ENCODE results near the gene PTPN3. TPM values are rescaled to one million over a fixed set of nuclear protein-coding genes. Genes with fewer than 3 reads are reported as not detected.
"Not testable (repeated sequence)": the region's sequence is repeated elsewhere in the genome, so short reads cannot be mapped to it uniquely, and the experiment has no call there.

Gene PTPN3
- total RNA-seq, 1 experiment from 2014 or later: 25.0 TPM

- no peak for TF ChIP-seq CTCF (IDR thresholded peaks at IDR 0.05; ENCODE audit: unreplicated experiment)
- H3K9me3 Mint-ChIP-seq (ENCODE audit: low read depth, unreplicated experiment): no peaks in the 10 kb centered on the region
- intact Hi-C loops (cut with micrococcal nuclease; ENCODE audit: unreplicated experiment): no loop called here
- H3K4me1 Mint-ChIP-seq (ENCODE audit: low read depth, unreplicated experiment): no peaks in the 10 kb centered on the region
- no peak overlapping the region for H3K4me3 Mint-ChIP-seq (ENCODE audit: low read depth, unreplicated experiment)
- BruUV-seq (replicated peaks): no TSS peak
- DNase-seq: no peak
- H3K27me3 Mint-ChIP-seq (ENCODE audit: unreplicated experiment): peaks cover 11% of the 10 kb centered on the region
- CTCF ChIA-PET: no interaction called here
- H3K27ac Mint-ChIP-seq (ENCODE audit: unreplicated experiment): no peak overlapping the region
- no peaks in the 10 kb centered on the region for H3K36me3 Mint-ChIP-seq (ENCODE audit: insufficient read depth, unreplicated experiment)
Measured at GRCh38 chr9:109537288-109537687, 39.2 kb upstream of the PTPN3 start.

- intact Hi-C loops (cut with micrococcal nuclease; ENCODE audit: unreplicated experiment): no loop called here
- no peak overlapping the region for H3K27ac Mint-ChIP-seq (ENCODE audit: unreplicated experiment)
- H3K4me1 Mint-ChIP-seq (ENCODE audit: low read depth, unreplicated experiment): no peaks in the 10 kb centered on the region
- BruUV-seq (replicated peaks): no TSS peak
- CTCF ChIA-PET: no interaction called here
- no peak for DNase-seq
- peaks cover 11% of the 10 kb centered on the region for H3K27me3 Mint-ChIP-seq (ENCODE audit: unreplicated experiment)
- no peak overlapping the region for H3K4me3 Mint-ChIP-seq (ENCODE audit: low read depth, unreplicated experiment)
- no peaks in the 10 kb centered on the region for H3K36me3 Mint-ChIP-seq (ENCODE audit: insufficient read depth, unreplicated experiment)
- H3K9me3 Mint-ChIP-seq (ENCODE audit: low read depth, unreplicated experiment): no peaks in the 10 kb centered on the region
- TF ChIP-seq CTCF (IDR thresholded peaks at IDR 0.05; ENCODE audit: unreplicated experiment): no peak
Measured at GRCh38 chr9:109536859-109537258, 38.8 kb upstream of the PTPN3 start.

- no peak for DNase-seq
- Mint-ChIP-seq H3K36me3 (ENCODE audit: insufficient read depth, unreplicated experiment) (no peaks in the 10 kb centered on the region), H3K27ac (ENCODE audit: unreplicated experiment) (no peak overlapping the region), H3K27me3 (ENCODE audit: unreplicated experiment) (peaks cover 13% of the 10 kb centered on the region), H3K9me3 (ENCODE audit: low read depth, unreplicated experiment) (no peaks in the 10 kb centered on the region), H3K4me1 (ENCODE audit: low read depth, unreplicated experiment) (no peaks in the 10 kb centered on the region), H3K4me3 (ENCODE audit: low read depth, unreplicated experiment) (no peak overlapping the region)
- intact Hi-C loops (cut with micrococcal nuclease; ENCODE audit: unreplicated experiment): no loop called here
- no TSS peak for BruUV-seq (replicated peaks)
- CTCF ChIA-PET: no interaction called here
- TF ChIP-seq CTCF (IDR thresholded peaks at IDR 0.05; ENCODE audit: unreplicated experiment): no peak
Measured at GRCh38 chr9:109535365-109535764, 37.3 kb upstream of the PTPN3 start.

GRCh38 chr9:109534151-109534550 lies 36.0 kb upstream of the PTPN3 start:
- Mint-ChIP-seq H3K27ac (ENCODE audit: unreplicated experiment) (no peak overlapping the region), H3K27me3 (ENCODE audit: unreplicated experiment) (peaks cover 12% of the 10 kb centered on the region), H3K4me3 (ENCODE audit: low read depth, unreplicated experiment) (no peak overlapping the region), H3K4me1 (ENCODE audit: low read depth, unreplicated experiment) (no peaks in the 10 kb centered on the region), H3K9me3 (ENCODE audit: low read depth, unreplicated experiment) (no peaks in the 10 kb centered on the region), H3K36me3 (ENCODE audit: insufficient read depth, unreplicated experiment) (no peaks in the 10 kb centered on the region)
- BruUV-seq (replicated peaks): no TSS peak
- no peak for TF ChIP-seq CTCF (IDR thresholded peaks at IDR 0.05; ENCODE audit: unreplicated experiment)
- DNase-seq: no peak
- CTCF ChIA-PET: interaction anchor here (0.6 kb wide), 1 partner anchor 106 kb away, joined by 3 read pairs; no protein-coding TSS in a partner anchor
- intact Hi-C loops (cut with micrococcal nuclease; ENCODE audit: unreplicated experiment): no loop called here

- CTCF ChIA-PET: interaction anchor here (0.7 kb wide), 1 partner anchor 1148 kb away, joined by 4 read pairs; no protein-coding TSS in a partner anchor
- H3K4me1 Mint-ChIP-seq (ENCODE audit: low read depth, unreplicated experiment); H3K27ac Mint-ChIP-seq (ENCODE audit: unreplicated experiment); BruUV-seq (replicated peaks); H3K9me3 Mint-ChIP-seq (ENCODE audit: low read depth, unreplicated experiment); intact Hi-C loops (cut with micrococcal nuclease; ENCODE audit: unreplicated experiment); H3K4me3 Mint-ChIP-seq (ENCODE audit: low read depth, unreplicated experiment); H3K36me3 Mint-ChIP-seq (ENCODE audit: insufficient read depth, unreplicated experiment); DNase-seq: not testable (repeated sequence)
- peaks cover 12% of the 10 kb centered on the region for H3K27me3 Mint-ChIP-seq (ENCODE audit: unreplicated experiment)
Measured at GRCh38 chr9:109532652-109533051, 34.5 kb upstream of the PTPN3 start.
